ENCODE results near the gene RHOT2.
"Not testable (repeated sequence)": the region's sequence is repeated elsewhere in the genome, so short reads cannot be mapped to it uniquely, and the experiment has no call there.

RHOT2 gene

GRCh38 chr16:711084-711483 is 43.2 kb downstream of the RHOT2 start:
- DNase-seq (ENCODE audit: low read depth) = no peak
- TF ChIP-seq CTCF (IDR thresholded peaks at IDR 0.05; ENCODE audit: control insufficient read depth, insufficient read depth, low read depth, low read length, missing control alignments) = no peak
- H3K4me3 ChIP-seq (ENCODE audit: control insufficient read depth, low read depth, low read length) = no peak overlapping the region

- no peak for DNase-seq (ENCODE audit: low read depth)
- no peak overlapping the region for H3K4me3 ChIP-seq (ENCODE audit: control insufficient read depth, low read depth, low read length)
- peak; percentile 86 for TF ChIP-seq CTCF (IDR thresholded peaks at IDR 0.05; ENCODE audit: control insufficient read depth, insufficient read depth, low read depth, low read length, missing control alignments)
These were observed 43.8 kb downstream of the RHOT2 start for GRCh38 chr16:711548-712320.

- H3K4me3 ChIP-seq (ENCODE audit: control insufficient read depth, low read depth, low read length) = not testable (repeated sequence)
- DNase-seq (ENCODE audit: low read depth) = peak; percentile 81
- TF ChIP-seq CTCF (IDR thresholded peaks at IDR 0.05; ENCODE audit: control insufficient read depth, insufficient read depth, low read depth, low read length, missing control alignments) = peak; percentile 61
These were observed 44.9 kb downstream of the RHOT2 start for GRCh38 chr16:712740-713250.

- TF ChIP-seq CTCF (IDR thresholded peaks at IDR 0.05; ENCODE audit: control insufficient read depth, insufficient read depth, low read depth, low read length, missing control alignments) = no peak
- DNase-seq (ENCODE audit: low read depth) = no peak
- no peak overlapping the region for H3K4me3 ChIP-seq (ENCODE audit: control insufficient read depth, low read depth, low read length)
These were observed 46.1 kb downstream of the RHOT2 start for GRCh38 chr16:714079-714478.

GRCh38 chr16:714558-715476 is 46.9 kb downstream of the RHOT2 start, which contains the start of gene METRN:
Gene METRN (plus strand): TSS chr16:715118. CDS start chr16:715290, 172 bp downstream.
- H3K4me3 ChIP-seq (ENCODE audit: control insufficient read depth, low read depth, low read length) = peak within 1 kb of the TSS; percentile 54
- TF ChIP-seq CTCF (IDR thresholded peaks at IDR 0.05; ENCODE audit: control insufficient read depth, insufficient read depth, low read depth, low read length, missing control alignments) = no peak
- no peak for DNase-seq (ENCODE audit: low read depth)

- peak overlapping the region; percentile 54 for H3K4me3 ChIP-seq (ENCODE audit: control insufficient read depth, low read depth, low read length)
- TF ChIP-seq CTCF (IDR thresholded peaks at IDR 0.05; ENCODE audit: control insufficient read depth, insufficient read depth, low read depth, low read length, missing control alignments) = peak; percentile 2
- DNase-seq (ENCODE audit: low read depth) = no peak
These were observed 47.7 kb downstream of the RHOT2 start for GRCh38 chr16:715477-716199.
